GM19452 (cell line): Measurements from ENCODE around the gene MYO1D.

Experiments
- ATAC-seq: cut with Tn5 transposase; IDR thresholded peaks from one replicate; pipeline ENCODE4 v1.9.1; 2021; ENCODE audit not compliant: unreplicated experiment

Gene MYO1D

DNA sequence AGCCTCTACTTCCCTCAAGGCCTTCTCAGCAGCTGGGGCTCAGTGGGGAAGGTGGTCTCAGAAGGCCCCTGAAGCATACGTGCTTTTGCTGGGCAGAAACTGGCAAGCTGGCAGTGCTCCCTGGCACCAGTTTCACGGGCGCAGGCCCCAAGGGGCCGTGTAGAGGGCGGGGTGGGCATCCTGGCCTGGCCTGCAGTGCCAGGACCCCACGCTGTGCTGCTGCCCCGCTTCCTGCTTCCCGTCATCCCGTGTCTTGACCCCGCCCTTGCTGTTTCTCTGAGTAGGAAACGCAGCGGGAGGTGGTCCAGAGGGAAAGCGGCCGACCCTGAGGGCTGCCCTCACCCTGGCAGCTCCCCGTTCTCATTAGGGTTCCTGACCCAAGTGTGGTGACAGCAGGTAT, 383.4 kb downstream of the MYO1D start:
- no peak for ATAC-seq

DNA sequence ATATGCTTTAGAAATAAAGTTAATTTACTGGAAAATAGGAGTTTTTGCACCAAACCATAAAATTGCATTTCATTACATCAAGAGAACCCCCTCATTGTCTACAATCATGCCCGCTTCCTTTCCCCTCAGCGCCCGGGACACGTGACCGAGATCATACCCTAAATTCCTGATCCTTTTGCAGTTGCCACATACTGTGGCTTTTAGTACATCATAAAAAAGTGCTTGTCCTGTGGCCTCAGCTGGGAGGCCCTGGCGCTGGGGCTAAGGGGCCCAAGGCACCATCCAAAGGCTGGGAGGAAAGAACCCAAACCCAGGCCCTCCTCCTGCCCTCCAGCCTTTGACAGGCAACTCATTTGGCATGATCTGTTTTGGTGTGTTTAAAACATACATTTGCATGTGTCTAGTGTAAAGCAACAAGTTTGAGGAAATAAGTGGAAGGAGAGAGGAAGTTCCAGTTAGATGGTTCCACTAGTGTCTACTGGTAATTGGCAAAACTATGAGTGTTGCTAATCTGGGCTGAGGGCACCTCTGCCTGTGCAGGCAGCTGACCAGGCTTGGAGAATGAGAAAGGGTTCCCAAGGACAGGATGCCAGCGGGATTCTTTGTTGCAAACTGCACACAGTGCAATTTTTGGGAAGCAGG, 384.2 kb downstream of the MYO1D start:
- no peak for ATAC-seq

GRCh38 chr17:32492264-32492589, 384.7 kb downstream of the MYO1D start:
- no peak for ATAC-seq

- ATAC-seq, result no peak
Observed at GRCh38 chr17:32491371-32492263, 385.3 kb downstream of the MYO1D start.

DNA sequence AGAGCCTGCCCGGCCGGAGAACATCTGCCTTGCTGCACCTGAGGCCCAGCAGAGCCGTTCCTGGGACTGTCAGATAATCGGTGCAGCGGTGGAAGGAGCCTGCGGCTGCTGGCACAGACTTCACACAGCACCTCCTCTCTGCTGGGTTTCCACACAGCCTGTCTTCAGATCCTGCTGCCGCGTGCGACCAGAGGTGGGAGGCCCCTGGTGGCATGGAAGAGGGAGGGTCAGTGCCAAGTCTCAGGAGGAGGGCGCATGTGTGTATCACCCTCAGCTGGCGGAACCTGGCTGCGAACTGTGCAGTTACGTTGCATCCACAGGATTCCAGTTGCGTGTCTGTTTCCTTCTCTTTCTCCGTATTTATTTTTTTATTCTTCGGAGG, 386.8 kb downstream of the MYO1D start:
- no peak for ATAC-seq

GRCh38 chr17:32489320-32490100, 387.4 kb downstream of the MYO1D start:
- no peak for ATAC-seq

DNA sequence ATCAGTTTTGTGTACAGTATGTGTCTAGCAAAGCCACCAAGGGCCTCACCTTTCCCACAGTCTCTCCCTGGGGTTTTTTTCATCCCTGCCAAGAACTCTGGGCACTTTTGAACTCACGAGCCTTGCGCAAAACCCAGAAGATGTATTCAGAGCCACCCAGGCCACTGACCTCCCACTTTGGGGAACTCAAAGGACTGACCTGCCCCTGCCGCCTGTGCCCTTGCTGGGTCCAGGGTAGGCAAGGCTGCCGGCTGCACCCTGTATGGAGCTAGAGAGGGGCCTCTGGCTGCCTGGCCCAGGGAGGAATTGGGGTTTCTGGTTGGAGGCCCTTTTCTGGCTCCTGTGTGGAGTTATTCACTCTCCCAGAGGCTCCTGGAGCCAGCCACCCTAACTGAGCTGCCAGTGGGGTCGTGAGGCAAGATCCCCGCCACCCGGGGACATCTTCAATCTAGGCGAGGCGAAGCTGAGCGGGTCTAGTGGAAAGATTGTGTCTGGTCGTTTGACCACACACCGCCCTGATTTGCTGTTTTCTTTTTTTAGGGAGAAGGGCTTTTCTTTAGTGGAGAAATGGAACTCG, 388.2 kb downstream of the MYO1D start:
- no peak for ATAC-seq

- no peak for ATAC-seq
Observed at GRCh38 chr17:32488177-32488542, 388.8 kb downstream of the MYO1D start.

GRCh38 chr17:32487473-32488176, 389.3 kb downstream of the MYO1D start:
- peak; percentile 7 for ATAC-seq

DNA sequence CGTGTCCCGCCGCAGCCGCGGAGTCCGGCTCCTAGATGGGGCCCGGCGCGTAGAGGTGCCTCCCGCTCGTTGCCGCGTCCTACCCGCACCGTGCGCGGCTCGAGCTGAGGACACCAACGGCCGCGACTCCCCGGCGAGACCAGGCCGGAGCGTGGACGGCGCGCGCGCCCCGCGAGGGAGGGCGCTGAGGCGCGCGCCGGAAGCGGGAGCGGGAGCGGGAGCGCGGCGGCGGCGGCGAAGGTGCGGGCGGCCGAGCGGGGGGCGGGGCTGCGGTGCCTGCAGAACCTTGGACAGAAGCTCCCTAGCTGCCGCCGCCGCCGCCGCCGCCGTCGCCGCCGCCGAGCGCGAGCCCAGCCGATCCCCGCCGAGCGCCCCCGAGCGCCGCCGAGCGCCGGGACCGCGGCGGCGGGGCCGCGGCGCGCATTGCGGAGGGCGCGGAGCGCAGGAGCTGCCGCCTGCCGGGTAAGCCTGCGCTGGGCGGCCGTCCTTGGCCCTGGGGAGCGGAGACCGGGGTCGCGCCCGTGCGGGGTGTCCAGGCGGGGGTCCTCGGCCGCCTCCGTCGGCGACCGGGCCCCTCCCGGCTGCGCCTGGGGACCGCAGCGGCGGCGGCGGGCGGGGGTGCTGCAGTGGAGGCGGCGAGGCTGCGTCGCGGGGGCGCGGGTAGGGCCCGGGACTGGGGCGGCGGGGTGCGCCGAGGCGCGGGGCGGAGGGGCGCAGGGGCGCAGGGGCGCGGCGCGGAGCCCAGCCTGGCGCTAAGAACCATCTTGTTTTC, 390.0 kb downstream of the MYO1D start, which contains the start of gene CDK5R1:
CDK5R1 (plus strand) TSS at position 293 of the 772 bp plus-strand sequence. CDS start 628 bp downstream, outside the sequence.
- peak; percentile 53 for ATAC-seq

DNA sequence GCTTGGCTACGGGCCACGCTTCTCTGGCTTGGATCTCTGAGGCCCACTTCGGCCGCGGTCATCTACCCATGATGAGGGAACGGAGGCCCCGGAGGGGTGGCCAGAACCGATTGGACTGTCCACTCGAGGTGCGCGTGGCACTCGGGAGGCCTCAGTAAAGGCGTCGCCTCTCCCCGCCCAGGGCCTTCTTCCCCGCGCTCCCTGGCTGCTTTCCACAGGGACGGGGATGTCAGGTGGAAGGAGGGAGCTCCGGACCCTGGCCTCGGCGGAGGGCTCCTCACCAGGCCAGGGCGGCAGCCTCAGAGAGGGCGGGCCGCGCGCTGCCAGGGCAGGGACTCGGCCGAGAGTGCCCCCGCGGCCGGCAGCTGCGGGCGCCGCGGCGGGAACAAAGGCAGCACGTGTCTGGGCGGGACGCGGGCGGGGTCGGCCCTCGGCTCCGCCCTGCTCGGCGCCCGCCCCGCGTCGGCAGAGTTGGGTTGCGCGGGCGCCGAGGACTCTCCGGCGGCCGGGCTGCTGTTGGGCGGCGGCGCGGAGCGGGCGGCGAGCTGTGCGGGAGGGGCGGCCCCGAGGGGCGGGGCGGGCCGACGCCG, 390.7 kb downstream of the MYO1D start:
- peak; percentile 48 for ATAC-seq

GRCh38 chr17:32485261-32486110, 391.4 kb downstream of the MYO1D start:
- no peak for ATAC-seq

DNA sequence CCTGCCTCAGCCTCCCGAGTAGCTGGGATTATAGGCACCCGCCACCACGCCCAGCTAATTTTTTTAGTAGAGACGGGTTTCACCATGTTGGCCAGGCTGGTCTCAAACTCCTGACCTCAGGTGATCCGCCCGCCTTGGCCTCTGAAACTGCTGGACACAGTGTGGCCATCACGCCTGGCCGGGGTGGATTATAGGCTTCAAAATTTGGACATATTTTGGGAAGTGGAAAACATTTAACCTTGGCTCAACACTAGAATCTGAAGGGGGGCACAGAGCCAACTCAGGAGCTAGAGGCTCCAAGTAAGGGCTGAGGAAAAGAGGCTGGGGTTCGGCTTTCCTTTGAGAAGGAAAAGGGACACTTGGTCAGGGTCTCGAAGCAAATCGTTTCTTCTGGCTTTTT, 392.3 kb downstream of the MYO1D start:
- ATAC-seq, result no peak

DNA sequence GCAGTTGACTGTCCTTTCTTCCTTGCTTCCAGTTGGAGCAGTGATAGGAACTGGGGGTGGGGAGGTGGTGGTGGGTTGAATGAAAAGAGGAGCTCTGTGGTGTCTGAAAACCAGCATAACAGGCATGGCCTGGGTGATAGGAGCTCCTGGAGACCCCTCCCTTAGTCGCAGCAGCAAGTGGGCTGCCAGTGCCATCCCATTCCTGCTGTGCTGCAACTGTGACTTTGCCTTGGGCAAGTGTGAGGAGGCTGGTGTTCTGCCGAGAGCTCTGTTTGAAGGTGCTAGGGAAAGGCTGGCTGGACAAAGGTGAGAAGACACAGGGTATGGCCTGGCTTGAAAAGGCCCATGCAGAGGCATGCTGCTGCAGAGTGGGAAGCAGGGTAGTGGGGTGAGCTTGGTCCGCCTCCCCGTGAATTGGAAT, 392.9 kb downstream of the MYO1D start:
- no peak for ATAC-seq

GRCh38 chr17:32483451-32484019, 393.4 kb downstream of the MYO1D start:
- ATAC-seq, result no peak

GRCh38 chr17:32482568-32483320, 394.2 kb downstream of the MYO1D start:
- no peak for ATAC-seq

DNA sequence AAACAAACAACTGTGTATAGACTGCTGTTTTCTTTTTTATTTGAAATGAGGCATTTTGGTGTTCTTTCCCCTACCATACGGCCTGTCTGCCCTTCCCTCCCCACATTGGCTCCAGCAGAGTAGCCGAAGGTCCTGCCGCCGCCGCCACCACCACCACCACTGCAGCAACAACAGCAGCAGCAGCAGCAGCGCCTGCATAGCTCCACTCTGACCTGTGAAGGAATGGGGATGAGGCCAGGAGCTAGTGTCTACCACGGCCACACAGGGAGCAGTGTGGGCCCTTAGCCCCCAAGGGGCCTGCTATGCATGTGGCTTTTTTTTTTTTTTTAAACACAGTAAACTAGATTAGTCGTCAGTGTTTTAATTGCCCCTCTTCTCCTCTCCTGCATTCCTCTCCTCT, 395.7 kb downstream of the MYO1D start:
- no peak for ATAC-seq
